ENCODE data around the gene GTPBP3.
A peak's percentile ranks its signal among the peaks of the same experiment; 100 is the strongest.

DNA sequence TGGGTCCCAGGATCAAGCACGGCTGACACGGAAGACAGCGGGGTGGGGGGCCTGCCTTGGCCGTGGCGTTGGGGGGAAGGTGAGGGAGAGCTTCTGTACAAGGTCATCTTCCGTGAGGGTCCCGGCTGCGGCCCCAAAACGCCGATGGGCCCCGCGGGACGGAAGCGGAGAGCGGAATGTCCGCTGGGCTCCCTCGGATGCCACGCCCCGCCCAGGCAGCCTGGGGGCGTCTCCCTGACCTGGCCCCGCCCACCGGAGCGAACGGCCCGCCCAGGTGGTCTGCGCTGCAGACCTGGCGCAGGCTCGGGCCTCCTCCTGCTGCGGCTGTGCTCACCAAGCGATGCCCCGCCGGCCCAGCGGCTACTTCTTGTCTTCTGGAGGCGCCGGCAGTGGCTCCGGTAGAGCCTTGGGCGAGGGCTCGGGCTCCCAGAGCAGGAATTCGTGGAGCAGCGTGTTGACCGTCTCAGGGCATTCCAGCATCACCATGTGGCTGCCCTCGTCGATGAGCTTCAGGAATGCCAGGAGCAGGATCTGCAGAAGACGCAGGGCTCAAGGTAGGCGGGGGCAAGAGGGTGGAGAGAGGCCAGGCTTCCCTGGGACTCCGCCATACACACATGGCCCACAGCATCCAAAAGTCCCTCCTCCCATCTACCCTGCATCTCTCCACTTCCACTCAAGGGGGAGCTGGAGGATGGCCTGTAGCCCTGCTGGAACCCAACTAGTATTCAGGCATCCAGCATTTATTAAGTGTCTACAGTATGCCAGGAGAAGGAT lies 44.9 kb upstream of the GTPBP3 start:
- TF ChIP-seq, protein P1, sequence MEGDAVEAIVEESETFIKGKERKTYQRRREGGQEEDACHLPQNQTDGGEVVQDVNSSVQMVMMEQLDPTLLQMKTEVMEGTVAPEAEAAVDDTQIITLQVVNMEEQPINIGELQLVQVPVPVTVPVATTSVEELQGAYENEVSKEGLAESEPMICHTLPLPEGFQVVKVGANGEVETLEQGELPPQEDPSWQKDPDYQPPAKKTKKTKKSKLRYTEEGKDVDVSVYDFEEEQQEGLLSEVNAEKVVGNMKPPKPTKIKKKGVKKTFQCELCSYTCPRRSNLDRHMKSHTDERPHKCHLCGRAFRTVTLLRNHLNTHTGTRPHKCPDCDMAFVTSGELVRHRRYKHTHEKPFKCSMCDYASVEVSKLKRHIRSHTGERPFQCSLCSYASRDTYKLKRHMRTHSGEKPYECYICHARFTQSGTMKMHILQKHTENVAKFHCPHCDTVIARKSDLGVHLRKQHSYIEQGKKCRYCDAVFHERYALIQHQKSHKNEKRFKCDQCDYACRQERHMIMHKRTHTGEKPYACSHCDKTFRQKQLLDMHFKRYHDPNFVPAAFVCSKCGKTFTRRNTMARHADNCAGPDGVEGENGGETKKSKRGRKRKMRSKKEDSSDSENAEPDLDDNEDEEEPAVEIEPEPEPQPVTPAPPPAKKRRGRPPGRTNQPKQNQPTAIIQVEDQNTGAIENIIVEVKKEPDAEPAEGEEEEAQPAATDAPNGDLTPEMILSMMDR (optimal IDR thresholded peaks at IDR 0.05 in 1 of 3, IDR thresholded peaks at IDR 0.05 in 1 of 3, conservative IDR thresholded peaks at IDR 0.05 in 1 of 3; ENCODE audit: extremely low read depth in 1 of 3, insufficient read depth in 2 of 3, low read length in 3 of 3): peak; percentile 75 to 97 (median 92)
- no peak for TF ChIP-seq EZH2 (IDR thresholded peaks at IDR 0.05; ENCODE audit: low read length)
